C4-2B (cell line): Measurements from ENCODE around the gene PIGL.

Experiments used
- ZFX ChIP-seq: fragments of 450-650 bp; IDR thresholded peaks from 2 replicates; pipeline ENCODE4 v1.6.1; 2017
- TF ChIP-seq, protein P1 (sequence below): fragments of 450-650 bp; conservative IDR thresholded peaks from 2 replicates; pipeline ENCODE4 v1.5.1; 2017; ENCODE audit warnings: mild to moderate bottlenecking

DNA sequence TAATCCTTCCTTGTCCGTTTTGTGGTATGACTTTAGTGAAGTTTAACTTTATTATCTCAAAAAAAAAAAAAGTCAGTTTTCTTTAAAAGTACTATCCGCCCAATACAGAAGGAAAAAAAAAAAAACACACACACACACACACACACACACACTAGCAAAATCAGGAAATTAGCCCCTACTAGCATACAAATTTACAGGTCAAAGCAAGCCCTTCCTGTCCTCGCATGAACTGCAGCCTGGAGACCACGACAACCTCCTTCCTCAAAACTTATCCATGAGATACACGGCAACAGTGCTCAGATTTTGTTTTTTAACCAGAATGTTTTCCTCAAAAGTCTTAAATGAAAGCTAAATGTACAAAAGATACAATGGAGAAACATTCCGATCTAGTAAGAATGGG is 17.9 kb upstream of the PIGL start:
- TF ChIP-seq, protein P1, sequence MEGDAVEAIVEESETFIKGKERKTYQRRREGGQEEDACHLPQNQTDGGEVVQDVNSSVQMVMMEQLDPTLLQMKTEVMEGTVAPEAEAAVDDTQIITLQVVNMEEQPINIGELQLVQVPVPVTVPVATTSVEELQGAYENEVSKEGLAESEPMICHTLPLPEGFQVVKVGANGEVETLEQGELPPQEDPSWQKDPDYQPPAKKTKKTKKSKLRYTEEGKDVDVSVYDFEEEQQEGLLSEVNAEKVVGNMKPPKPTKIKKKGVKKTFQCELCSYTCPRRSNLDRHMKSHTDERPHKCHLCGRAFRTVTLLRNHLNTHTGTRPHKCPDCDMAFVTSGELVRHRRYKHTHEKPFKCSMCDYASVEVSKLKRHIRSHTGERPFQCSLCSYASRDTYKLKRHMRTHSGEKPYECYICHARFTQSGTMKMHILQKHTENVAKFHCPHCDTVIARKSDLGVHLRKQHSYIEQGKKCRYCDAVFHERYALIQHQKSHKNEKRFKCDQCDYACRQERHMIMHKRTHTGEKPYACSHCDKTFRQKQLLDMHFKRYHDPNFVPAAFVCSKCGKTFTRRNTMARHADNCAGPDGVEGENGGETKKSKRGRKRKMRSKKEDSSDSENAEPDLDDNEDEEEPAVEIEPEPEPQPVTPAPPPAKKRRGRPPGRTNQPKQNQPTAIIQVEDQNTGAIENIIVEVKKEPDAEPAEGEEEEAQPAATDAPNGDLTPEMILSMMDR = no peak
- no peak for TF ChIP-seq ZFX
